ENCODE measurements around the gene EHHADH. TPM values are rescaled to one million over a fixed set of nuclear protein-coding genes. Genes with fewer than 3 reads are reported as not detected.
A peak's percentile ranks its signal among the peaks of the same experiment; 100 is the strongest.

Gene EHHADH
- total and polyA plus RNA-seq, 9 of the 15 experiments (the other 6 are each of a cell fraction or from before 2014, with no cell fraction given): 3.6 to 6.4 (median 5.4) TPM

- TF ChIP-seq PRMT5 (CRISPR knock-in tag; IDR thresholded peaks at IDR 0.05): no peak
- TF ChIP-seq ZFX (CRISPR knock-in tag; IDR thresholded peaks at IDR 0.05): peak; percentile 86
- no peak for TF ChIP-seq MEF2D (tag; conservative IDR thresholded peaks at IDR 0.05; ENCODE audit: low read depth)
- TF ChIP-seq, protein P1, sequence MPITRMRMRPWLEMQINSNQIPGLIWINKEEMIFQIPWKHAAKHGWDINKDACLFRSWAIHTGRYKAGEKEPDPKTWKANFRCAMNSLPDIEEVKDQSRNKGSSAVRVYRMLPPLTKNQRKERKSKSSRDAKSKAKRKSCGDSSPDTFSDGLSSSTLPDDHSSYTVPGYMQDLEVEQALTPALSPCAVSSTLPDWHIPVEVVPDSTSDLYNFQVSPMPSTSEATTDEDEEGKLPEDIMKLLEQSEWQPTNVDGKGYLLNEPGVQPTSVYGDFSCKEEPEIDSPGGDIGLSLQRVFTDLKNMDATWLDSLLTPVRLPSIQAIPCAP (CRISPR knock-in tag; IDR thresholded peaks at IDR 0.05; ENCODE audit: borderline replicate concordance): no peak
- TF ChIP-seq U2AF2 (optimal IDR thresholded peaks at IDR 0.05; ENCODE audit: low read depth, low read length): no peak
- no peak for TF ChIP-seq CBFB (CRISPR knock-in tag; IDR thresholded peaks at IDR 0.05)
- TF ChIP-seq PHF21A (IDR thresholded peaks at IDR 0.05; ENCODE audit: borderline replicate concordance, low read depth): no peak
- TF ChIP-seq BRCA1 (IDR thresholded peaks at IDR 0.05): no peak
- TF ChIP-seq BRCA1 (CRISPR knock-in tag; IDR thresholded peaks at IDR 0.05): no peak
- no peak for TF ChIP-seq OTX1 (CRISPR knock-in tag; IDR thresholded peaks at IDR 0.05)
- 0 out of 2 replicates have a peak, but pooled peaks have one; percentile 46 for TF ChIP-seq ZSCAN29 (IDR thresholded peaks at IDR 0.05)
- no peak for TF ChIP-seq ZNF75A (CRISPR knock-in tag; IDR thresholded peaks at IDR 0.05)
- 0 out of 2 replicates have a peak, but pooled peaks have one; percentile 56 for TF ChIP-seq KAT7 (CRISPR knock-in tag; IDR thresholded peaks at IDR 0.05; ENCODE audit: borderline replicate concordance)
- peak; percentile 63 for TF ChIP-seq NFIC (IDR thresholded peaks at IDR 0.05)
- TF ChIP-seq ZNF134 (CRISPR knock-in tag; conservative IDR thresholded peaks at IDR 0.05): no peak
- TF ChIP-seq NUFIP1 (IDR thresholded peaks at IDR 0.05; ENCODE audit: partially characterized antibody): no peak
- TF ChIP-seq SIN3A (IDR thresholded peaks at IDR 0.05; ENCODE audit: borderline replicate concordance in 2 of 2, control insufficient read depth in 1 of 2, low read depth in 2 of 2, low read length in 2 of 2): no peak
- 0 out of 4 replicates have a peak, but pooled peaks of 1 of the 2 experiments have one; percentile 53 for TF ChIP-seq MCM7 (IDR thresholded peaks at IDR 0.05)
- no peak for TF ChIP-seq KLF1 (tag; IDR thresholded peaks at IDR 0.05)
- TF ChIP-seq, protein P2, sequence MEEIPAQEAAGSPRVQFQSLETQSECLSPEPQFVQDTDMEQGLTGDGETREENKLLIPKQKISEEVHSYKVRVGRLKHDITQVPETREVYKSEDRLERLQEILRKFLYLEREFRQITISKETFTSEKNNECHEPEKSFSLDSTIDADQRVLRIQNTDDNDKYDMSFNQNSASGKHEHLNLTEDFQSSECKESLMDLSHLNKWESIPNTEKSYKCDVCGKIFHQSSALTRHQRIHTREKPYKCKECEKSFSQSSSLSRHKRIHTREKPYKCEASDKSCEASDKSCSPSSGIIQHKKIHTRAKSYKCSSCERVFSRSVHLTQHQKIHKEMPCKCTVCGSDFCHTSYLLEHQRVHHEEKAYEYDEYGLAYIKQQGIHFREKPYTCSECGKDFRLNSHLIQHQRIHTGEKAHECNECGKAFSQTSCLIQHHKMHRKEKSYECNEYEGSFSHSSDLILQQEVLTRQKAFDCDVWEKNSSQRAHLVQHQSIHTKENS (CRISPR knock-in tag; IDR thresholded peaks at IDR 0.05): no peak
- peak; percentile 44 for TF ChIP-seq CCNT2 (IDR thresholded peaks at IDR 0.05; ENCODE audit: borderline replicate concordance, extremely low read depth, insufficient read length, low read depth, low read length)
- TF ChIP-seq E2F8 (IDR thresholded peaks at IDR 0.05; ENCODE audit: low read depth, partially characterized antibody): peak; percentile 39
- TF ChIP-seq TRIM28 (IDR thresholded peaks at IDR 0.05): no peak
- TF ChIP-seq POLR2A (conservative IDR thresholded peaks at IDR 0.05): peak; percentile 88
- no peak for TF ChIP-seq NEUROD1 (IDR thresholded peaks at IDR 0.05; ENCODE audit: borderline replicate concordance, low read depth, low read length, partially characterized antibody)
- TF ChIP-seq ZNF444 (CRISPR knock-in tag; IDR thresholded peaks at IDR 0.05): no peak
Measured at GRCh38 chr3:185253645-185254410, at the start of gene EHHADH (continued).

Data from K562 (cell line).